ENCODE measurements around the gene ADGRG3.
A peak's percentile ranks its signal among the peaks of the same experiment; 100 is the strongest.
"Not testable (repeated sequence)": the region's sequence is repeated elsewhere in the genome, so short reads cannot be mapped to it uniquely, and the experiment has no call there.

Gene ADGRG3

DNA sequence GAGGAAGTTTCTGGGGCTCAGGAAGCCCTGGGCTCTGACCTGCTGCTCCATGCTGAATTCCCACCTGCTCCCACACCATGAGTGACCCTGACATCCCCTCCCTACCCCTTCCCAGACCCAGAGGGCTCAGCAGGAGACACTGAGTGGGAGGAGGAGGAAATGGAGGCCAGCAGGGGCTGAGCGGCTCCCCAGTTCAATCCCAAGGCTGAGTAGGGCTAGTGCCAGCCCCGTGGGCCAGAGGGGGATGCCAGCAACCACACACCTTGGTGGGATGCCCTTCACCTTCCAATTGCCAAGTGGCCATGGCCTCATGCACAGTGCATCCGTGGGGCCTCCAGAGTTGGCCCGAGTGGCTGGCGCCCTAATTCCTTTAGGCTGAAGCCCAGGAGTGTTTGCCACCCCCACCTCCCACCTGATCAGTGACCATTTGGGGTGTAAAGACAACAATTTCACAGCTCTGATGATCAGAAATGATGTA, 1.0 kb upstream of the ADGRG3 start:
- H3K9me3 ChIP-seq (ENCODE audit: control insufficient read depth, insufficient read depth, low read depth, low read length) = no peaks in the 10 kb centered on the region
- no peaks in the 10 kb centered on the region for H3K27me3 ChIP-seq (ENCODE audit: control insufficient read depth, insufficient read depth, low read length)
- peaks cover 6% of the 10 kb centered on the region; the same call in 1 of the 2 replicates for H3K4me1 ChIP-seq (ENCODE audit: control insufficient read depth, insufficient read depth, low read length)
- H3K9ac ChIP-seq (ENCODE audit: low read length) = no peak overlapping the region
- H3K36me3 ChIP-seq (ENCODE audit: control insufficient read depth, insufficient read depth, low read length) = no peaks in the 10 kb centered on the region
- no peak overlapping the region for H3K27ac ChIP-seq (ENCODE audit: low read depth, low read length)
- H3K4me3 ChIP-seq (ENCODE audit: low read depth, low read length) = no peak overlapping the region

DNA sequence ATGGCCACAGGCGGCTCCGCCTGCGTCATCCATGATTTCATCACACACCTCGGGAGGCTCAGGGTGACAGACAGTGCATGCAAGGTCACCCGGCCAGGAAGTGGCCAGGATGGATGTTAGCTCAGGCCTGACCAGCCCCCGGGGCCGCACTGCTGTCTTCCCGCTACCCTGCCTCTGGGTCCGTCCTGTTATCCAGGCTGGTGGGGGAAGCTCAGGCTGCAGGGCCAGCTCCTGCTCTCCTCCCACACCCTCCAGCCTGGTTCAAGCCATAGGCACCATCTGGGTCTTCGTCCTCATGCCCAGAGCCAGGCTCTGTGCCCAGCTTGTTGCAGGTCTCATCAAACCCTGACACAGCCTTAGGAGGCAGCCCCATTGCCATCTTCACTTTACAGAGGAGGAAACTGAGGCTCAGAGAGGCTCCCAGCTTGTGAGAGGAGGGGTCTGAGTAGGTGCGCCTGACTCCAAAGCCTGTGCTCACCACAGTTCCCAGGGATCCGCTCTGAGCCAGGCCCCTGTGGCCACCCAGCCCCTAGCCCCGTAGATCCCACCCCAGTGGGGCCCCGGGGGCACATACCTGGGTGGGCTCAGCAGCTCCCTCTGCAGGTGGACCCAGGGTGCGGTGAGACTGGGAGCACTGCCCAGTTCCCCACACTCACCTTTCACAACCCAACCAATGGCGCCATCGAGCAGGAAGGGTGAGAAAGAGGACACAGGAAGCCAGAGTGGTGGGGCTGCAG, 412 bp upstream of the ADGRG3 start:
- Histone ChIP-seq H3K27ac (ENCODE audit: low read depth, low read length) (no peak overlapping the region), H3K4me1 (ENCODE audit: control insufficient read depth, insufficient read depth, low read length) (peaks cover 6% of the 10 kb centered on the region; the same call in 1 of the 2 replicates), H3K9me3 (ENCODE audit: control insufficient read depth, insufficient read depth, low read depth, low read length) (no peaks in the 10 kb centered on the region), H3K27me3 (ENCODE audit: control insufficient read depth, insufficient read depth, low read length) (no peaks in the 10 kb centered on the region), H3K9ac (ENCODE audit: low read length) (no peak overlapping the region), H3K4me3 (ENCODE audit: low read depth, low read length) (no peak overlapping the region), H3K36me3 (ENCODE audit: control insufficient read depth, insufficient read depth, low read length) (no peaks in the 10 kb centered on the region)

DNA sequence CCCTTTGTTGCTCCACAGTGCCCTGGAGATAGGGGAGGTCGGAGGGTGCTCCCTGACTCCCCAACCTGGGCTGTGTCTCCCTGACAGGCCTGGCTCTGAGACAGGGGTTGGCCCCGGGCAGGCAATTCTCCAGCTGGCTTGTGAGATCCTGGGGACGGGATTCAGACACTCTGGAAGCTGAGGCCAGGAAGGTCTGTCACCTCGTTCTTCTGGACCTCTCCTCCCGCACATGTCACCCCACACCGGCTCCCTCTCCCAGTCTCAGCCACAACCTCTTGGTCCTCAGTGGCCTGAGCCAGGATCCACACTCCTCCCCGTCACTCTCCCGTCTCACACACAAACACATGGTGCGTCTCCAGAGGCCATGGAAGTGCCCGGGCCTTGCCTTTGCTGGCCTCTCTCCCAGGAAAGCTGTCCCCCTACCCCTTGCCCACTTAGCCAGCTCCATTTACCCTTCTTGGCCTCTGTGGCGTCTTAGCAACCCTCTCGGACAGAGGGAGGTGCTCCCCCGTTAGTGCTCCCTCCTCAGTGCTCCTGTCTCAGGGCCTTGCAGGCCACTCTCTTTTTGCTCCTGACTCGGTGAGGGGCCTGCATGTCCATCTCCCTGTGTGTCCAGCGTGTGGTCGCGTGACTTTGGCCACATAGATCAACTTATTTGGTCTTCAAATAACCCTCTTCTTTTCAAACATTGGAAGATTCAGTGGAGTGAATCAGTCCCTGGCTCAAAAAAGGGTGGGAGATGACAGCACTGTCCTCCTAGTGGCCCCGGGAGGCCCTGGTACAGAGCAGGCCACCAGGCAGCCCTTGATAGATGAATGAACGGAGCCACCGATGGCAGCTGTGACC, 747 bp downstream of the ADGRG3 start:
- Histone ChIP-seq H3K27ac (ENCODE audit: low read depth, low read length) (no peak overlapping the region), H3K9ac (ENCODE audit: low read length) (no peak overlapping the region), H3K36me3 (ENCODE audit: control insufficient read depth, insufficient read depth, low read length) (no peaks in the 10 kb centered on the region), H3K4me3 (ENCODE audit: low read depth, low read length) (no peak overlapping the region), H3K27me3 (ENCODE audit: control insufficient read depth, insufficient read depth, low read length) (0 out of 2 replicates have a peak, but pooled peaks cover 7% of the 10 kb centered on the region), H3K9me3 (ENCODE audit: control insufficient read depth, insufficient read depth, low read depth, low read length) (no peaks in the 10 kb centered on the region), H3K4me1 (ENCODE audit: control insufficient read depth, insufficient read depth, low read length) (peaks cover 6% of the 10 kb centered on the region; the same call in 1 of the 2 replicates)

DNA sequence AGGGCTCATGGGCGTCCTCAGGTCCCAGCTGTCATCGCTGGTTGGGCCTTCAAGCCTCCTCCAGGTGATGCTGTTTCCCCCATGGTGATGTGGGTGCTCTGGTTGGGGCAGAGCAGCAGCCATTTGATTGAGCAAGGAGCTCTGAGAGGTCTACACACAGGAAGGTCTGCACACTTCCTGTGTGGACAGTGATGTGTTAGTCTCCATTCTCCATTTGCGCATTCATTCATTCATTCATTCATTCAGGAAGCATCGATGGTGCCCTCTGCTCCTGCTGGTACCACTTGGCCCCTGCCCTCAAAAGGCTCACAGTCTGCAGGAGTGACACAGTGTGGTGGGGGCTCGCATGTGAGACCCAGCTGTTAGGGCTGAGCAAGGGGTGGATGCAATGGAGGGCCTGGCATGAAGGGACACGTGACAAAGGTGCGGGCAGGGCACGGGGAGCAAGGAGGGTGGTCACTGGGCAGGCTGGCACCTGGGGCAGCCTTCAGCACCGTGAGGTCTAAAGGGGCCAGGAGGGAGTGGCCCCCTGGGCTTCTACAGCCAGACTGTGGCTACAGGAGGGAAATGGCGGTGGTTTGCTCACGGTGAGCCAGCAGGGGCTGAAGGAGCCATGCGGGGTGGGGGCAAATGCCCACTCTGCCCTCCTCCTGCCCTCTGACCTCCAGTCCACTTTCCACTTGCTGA, 1.5 kb downstream of the ADGRG3 start:
- H3K9ac ChIP-seq (ENCODE audit: low read length) = no peak overlapping the region
- H3K9me3 ChIP-seq (ENCODE audit: control insufficient read depth, insufficient read depth, low read depth, low read length) = no peaks in the 10 kb centered on the region
- H3K27ac ChIP-seq (ENCODE audit: low read depth, low read length) = no peak overlapping the region
- 0 out of 2 replicates have a peak, but pooled peaks cover 7% of the 10 kb centered on the region for H3K27me3 ChIP-seq (ENCODE audit: control insufficient read depth, insufficient read depth, low read length)
- no peak overlapping the region for H3K4me3 ChIP-seq (ENCODE audit: low read depth, low read length)
- H3K36me3 ChIP-seq (ENCODE audit: control insufficient read depth, insufficient read depth, low read length) = no peaks in the 10 kb centered on the region
- peaks cover 6% of the 10 kb centered on the region; the same call in 1 of the 2 replicates for H3K4me1 ChIP-seq (ENCODE audit: control insufficient read depth, insufficient read depth, low read length)

DNA sequence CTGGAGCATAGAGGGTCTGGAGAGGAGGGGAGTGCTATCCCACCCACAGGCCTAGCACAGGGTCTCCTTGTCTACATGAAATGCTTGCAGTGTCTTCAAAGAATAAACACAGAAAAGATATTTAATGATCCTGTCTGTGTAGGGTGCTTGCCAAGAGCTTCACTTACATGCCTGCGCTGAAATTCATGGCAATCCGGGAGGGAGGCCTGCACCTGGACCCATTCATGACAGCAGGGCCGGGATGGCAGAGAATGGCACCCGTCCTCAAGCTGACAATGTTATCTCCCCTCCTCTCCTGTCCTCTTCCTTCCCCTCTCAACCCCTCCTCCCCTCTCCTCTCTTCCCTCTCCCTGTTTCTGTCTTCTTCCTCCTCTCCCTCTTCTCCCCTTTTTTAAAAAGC, 2.1 kb downstream of the ADGRG3 start:
- peaks cover 6% of the 10 kb centered on the region; the same call in 1 of the 2 replicates for H3K4me1 ChIP-seq (ENCODE audit: control insufficient read depth, insufficient read depth, low read length)
- no peaks in the 10 kb centered on the region for H3K9me3 ChIP-seq (ENCODE audit: control insufficient read depth, insufficient read depth, low read depth, low read length)
- H3K27ac ChIP-seq (ENCODE audit: low read depth, low read length) = no peak overlapping the region
- H3K4me3 ChIP-seq (ENCODE audit: low read depth, low read length) = no peak overlapping the region
- H3K9ac ChIP-seq (ENCODE audit: low read length) = no peak overlapping the region
- H3K36me3 ChIP-seq (ENCODE audit: control insufficient read depth, insufficient read depth, low read length) = no peaks in the 10 kb centered on the region
- H3K27me3 ChIP-seq (ENCODE audit: control insufficient read depth, insufficient read depth, low read length) = 0 out of 2 replicates have a peak, but pooled peaks cover 7% of the 10 kb centered on the region

DNA sequence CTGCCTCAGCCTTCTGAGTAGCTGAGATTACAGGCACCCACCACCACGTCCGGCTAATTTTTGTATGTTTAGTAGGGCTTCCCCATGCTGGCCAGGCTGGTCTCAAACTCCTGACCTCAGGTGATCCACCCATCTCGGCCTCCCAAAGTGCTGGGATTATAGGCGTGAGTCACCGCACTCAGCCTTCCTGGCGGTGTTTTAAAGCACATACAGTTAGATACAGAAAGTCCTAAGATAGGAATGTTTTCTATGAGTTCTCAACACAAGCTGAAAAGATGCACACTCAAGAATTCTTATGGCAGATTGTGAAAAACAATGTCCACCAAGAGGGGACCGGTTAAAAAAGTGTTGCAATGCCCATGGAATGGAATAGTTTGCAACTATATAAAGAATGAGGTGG, 3.3 kb downstream of the ADGRG3 start:
- not testable (repeated sequence) for H3K9me3 ChIP-seq (ENCODE audit: control insufficient read depth, insufficient read depth, low read depth, low read length); H3K36me3 ChIP-seq (ENCODE audit: control insufficient read depth, insufficient read depth, low read length); H3K9ac ChIP-seq (ENCODE audit: low read length); H3K27ac ChIP-seq (ENCODE audit: low read depth, low read length); H3K4me3 ChIP-seq (ENCODE audit: low read depth, low read length); H3K27me3 ChIP-seq (ENCODE audit: control insufficient read depth, insufficient read depth, low read length)
- H3K4me1 ChIP-seq (ENCODE audit: control insufficient read depth, insufficient read depth, low read length) = peaks cover 16% of the 10 kb centered on the region

DNA sequence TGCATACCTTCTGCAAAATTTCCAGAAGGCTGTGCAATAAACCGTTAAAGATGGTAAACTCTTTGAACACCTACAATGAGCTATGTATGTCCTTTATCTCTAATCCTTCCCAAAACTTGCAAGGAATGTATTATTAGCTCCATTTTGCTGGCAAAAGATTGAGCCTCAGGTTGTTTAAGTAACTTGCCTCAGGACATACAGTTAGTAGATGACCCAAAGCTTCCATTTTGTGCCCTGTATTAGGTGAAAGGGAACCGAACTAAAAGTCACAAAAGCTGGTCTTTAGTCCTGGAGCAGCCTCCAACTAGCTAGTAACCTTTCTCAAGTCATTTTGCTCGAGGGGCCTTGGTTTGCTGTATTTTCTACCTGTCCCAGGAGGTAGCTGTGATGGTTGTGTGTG, 4.3 kb downstream of the ADGRG3 start:
- Histone ChIP-seq H3K9me3 (ENCODE audit: control insufficient read depth, insufficient read depth, low read depth, low read length) (no peaks in the 10 kb centered on the region), H3K4me3 (ENCODE audit: low read depth, low read length) (no peak overlapping the region), H3K36me3 (ENCODE audit: control insufficient read depth, insufficient read depth, low read length) (no peaks in the 10 kb centered on the region), H3K4me1 (ENCODE audit: control insufficient read depth, insufficient read depth, low read length) (peaks cover 22% of the 10 kb centered on the region), H3K9ac (ENCODE audit: low read length) (no peak overlapping the region), H3K27me3 (ENCODE audit: control insufficient read depth, insufficient read depth, low read length) (0 out of 2 replicates have a peak, but pooled peaks cover 7% of the 10 kb centered on the region), H3K27ac (ENCODE audit: low read depth, low read length) (no peak overlapping the region)

DNA sequence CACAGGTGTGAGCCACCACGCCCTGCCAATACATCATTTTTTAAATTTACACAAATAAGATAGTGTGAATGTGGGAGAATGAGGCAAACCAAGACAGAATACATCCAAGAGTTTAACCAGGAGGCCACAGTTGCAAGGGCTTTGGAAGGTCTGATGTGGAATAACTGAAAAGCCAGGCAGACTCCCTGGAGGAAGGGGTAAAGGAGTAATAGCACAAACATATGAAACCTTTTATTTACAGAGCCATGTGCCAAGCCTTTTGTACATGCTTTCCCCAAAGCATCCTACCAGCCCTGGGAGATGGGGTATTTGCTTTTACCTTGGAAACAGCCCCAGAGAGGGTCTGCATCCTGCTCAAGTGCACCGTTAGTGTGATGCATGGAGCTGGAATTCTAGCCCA, 4.7 kb downstream of the ADGRG3 start:
- Histone ChIP-seq H3K36me3 (ENCODE audit: control insufficient read depth, insufficient read depth, low read length) (no peaks in the 10 kb centered on the region), H3K9me3 (ENCODE audit: control insufficient read depth, insufficient read depth, low read depth, low read length) (no peaks in the 10 kb centered on the region), H3K4me3 (ENCODE audit: low read depth, low read length) (no peak overlapping the region), H3K4me1 (ENCODE audit: control insufficient read depth, insufficient read depth, low read length) (peaks cover 22% of the 10 kb centered on the region), H3K27me3 (ENCODE audit: control insufficient read depth, insufficient read depth, low read length) (0 out of 2 replicates have a peak, but pooled peaks cover 7% of the 10 kb centered on the region), H3K27ac (ENCODE audit: low read depth, low read length) (no peak overlapping the region), H3K9ac (ENCODE audit: low read length) (no peak overlapping the region)

DNA sequence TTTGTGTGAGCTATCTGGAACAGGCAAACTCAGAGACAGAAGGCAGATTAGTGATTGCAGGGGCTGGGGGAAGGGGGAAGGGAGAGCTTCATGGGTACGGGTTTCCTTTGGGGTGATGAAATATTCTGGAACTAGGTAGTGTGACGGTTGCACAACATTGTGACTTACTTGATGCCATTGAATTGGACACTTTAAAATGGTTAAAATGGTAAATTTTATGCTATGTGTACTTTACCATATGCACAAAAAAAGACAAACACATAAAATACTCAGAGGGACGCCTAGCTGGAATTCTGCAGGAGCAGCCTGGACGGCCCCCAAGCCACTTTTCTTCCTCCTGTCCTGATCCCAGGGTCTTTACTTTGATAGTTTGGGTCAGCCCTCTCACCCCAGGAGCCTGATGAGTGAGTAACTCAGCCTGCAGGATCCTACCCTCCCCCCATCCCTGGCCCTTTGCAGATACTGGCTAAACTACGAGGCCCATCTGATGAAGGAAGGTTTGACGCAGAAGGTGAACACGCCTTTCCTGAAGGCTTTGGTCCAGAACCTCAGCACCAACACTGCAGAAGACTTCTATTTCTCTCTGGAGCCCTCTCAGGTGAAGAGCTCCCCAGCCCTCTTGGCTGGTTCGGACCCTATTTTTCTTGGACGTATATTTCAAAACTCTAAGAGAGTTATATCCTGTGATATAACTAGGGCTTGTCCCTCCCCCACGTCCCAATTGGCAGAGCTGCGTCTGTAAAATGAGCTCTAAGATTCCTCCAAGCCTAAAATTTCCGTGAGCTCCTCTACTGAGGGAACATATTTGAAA, 7.8 kb downstream of the ADGRG3 start:
- 0 out of 2 replicates have a peak, but pooled peaks cover 7% of the 10 kb centered on the region for H3K27me3 ChIP-seq (ENCODE audit: control insufficient read depth, insufficient read depth, low read length)
- no peaks in the 10 kb centered on the region for H3K9me3 ChIP-seq (ENCODE audit: control insufficient read depth, insufficient read depth, low read depth, low read length)
- peaks cover 26% of the 10 kb centered on the region for H3K4me1 ChIP-seq (ENCODE audit: control insufficient read depth, insufficient read depth, low read length)
- H3K27ac ChIP-seq (ENCODE audit: low read depth, low read length) = no peak overlapping the region
- H3K4me3 ChIP-seq (ENCODE audit: low read depth, low read length) = peak overlapping the region; percentile 34; the same call in 1 of the 2 replicates
- no peaks in the 10 kb centered on the region for H3K36me3 ChIP-seq (ENCODE audit: control insufficient read depth, insufficient read depth, low read length)
- no peak overlapping the region for H3K9ac ChIP-seq (ENCODE audit: low read length)

DNA sequence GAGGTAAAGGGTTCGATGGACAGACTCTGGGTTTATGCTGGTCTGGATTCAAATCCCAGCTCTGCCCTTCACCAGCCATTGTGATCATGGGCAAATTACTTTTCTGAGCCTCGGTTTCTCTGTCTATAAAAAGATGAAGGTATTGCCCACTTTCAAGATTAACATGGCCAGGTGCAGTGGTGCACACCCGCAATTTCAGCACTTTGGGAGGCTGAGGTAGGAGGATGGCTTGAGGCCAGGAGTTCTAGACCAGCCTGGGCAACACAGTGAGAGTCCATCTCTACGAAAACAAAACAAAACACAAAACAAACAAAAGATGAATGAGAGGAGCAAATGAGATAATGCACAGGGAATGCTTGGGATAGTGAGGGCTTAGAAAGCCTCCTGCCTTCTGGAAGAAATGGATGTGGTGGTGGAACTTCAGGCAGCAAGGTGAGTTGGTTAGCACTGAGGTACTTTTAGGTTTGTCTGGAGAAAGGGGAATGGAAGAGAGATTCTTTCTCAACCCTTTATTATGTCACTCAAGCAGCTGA, 8.5 kb downstream of the ADGRG3 start:
- H3K36me3 ChIP-seq (ENCODE audit: control insufficient read depth, insufficient read depth, low read length) = no peaks in the 10 kb centered on the region
- peaks cover 26% of the 10 kb centered on the region for H3K4me1 ChIP-seq (ENCODE audit: control insufficient read depth, insufficient read depth, low read length)
- H3K27ac ChIP-seq (ENCODE audit: low read depth, low read length) = no peak overlapping the region
- H3K27me3 ChIP-seq (ENCODE audit: control insufficient read depth, insufficient read depth, low read length) = 0 out of 2 replicates have a peak, but pooled peaks cover 7% of the 10 kb centered on the region
- H3K9me3 ChIP-seq (ENCODE audit: control insufficient read depth, insufficient read depth, low read depth, low read length) = no peaks in the 10 kb centered on the region
- no peak overlapping the region for H3K4me3 ChIP-seq (ENCODE audit: low read depth, low read length)
- H3K9ac ChIP-seq (ENCODE audit: low read length) = no peak overlapping the region
